NB4 (cell line): ENCODE results near the gene ELP2.
"Not testable (repeated sequence)": the region's sequence is repeated elsewhere in the genome, so short reads cannot be mapped to it uniquely, and the experiment has no call there.

Source experiments
- DNase-seq: peaks from one replicate; pipeline ENCODE4 v3.0.0; 2010; ENCODE audit warnings: low read depth
- H3K4me3 ChIP-seq: one replicate; pipeline ENCODE4 v1.5.1; 2011; ENCODE audit warnings: mild to moderate bottlenecking, low read depth, low read length, moderate library complexity
- MYC ChIP-seq: IDR thresholded peaks from 2 replicates; pipeline ENCODE4 v1.6.1; 2011; ENCODE audit warnings: low read depth, low read length
- POLR2A ChIP-seq: IDR thresholded peaks from 2 replicates; pipeline ENCODE4 v1.6.1; 2011; ENCODE audit warnings: mild to moderate bottlenecking; ENCODE audit not compliant: insufficient read length; ENCODE audit errors: extremely low read depth
- TF ChIP-seq, protein P1 (sequence below): IDR thresholded peaks from 2 replicates; pipeline ENCODE4 v1.6.1; 2011; ENCODE audit warnings: low read depth, low read length
- TF ChIP-seq, protein P2 (sequence below): IDR thresholded peaks from one replicate; pipeline ENCODE4 v1.5.1; 2012; ENCODE audit warnings: low read depth, low read length

ELP2 gene, protein sequence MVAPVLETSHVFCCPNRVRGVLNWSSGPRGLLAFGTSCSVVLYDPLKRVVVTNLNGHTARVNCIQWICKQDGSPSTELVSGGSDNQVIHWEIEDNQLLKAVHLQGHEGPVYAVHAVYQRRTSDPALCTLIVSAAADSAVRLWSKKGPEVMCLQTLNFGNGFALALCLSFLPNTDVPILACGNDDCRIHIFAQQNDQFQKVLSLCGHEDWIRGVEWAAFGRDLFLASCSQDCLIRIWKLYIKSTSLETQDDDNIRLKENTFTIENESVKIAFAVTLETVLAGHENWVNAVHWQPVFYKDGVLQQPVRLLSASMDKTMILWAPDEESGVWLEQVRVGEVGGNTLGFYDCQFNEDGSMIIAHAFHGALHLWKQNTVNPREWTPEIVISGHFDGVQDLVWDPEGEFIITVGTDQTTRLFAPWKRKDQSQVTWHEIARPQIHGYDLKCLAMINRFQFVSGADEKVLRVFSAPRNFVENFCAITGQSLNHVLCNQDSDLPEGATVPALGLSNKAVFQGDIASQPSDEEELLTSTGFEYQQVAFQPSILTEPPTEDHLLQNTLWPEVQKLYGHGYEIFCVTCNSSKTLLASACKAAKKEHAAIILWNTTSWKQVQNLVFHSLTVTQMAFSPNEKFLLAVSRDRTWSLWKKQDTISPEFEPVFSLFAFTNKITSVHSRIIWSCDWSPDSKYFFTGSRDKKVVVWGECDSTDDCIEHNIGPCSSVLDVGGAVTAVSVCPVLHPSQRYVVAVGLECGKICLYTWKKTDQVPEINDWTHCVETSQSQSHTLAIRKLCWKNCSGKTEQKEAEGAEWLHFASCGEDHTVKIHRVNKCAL

DNA sequence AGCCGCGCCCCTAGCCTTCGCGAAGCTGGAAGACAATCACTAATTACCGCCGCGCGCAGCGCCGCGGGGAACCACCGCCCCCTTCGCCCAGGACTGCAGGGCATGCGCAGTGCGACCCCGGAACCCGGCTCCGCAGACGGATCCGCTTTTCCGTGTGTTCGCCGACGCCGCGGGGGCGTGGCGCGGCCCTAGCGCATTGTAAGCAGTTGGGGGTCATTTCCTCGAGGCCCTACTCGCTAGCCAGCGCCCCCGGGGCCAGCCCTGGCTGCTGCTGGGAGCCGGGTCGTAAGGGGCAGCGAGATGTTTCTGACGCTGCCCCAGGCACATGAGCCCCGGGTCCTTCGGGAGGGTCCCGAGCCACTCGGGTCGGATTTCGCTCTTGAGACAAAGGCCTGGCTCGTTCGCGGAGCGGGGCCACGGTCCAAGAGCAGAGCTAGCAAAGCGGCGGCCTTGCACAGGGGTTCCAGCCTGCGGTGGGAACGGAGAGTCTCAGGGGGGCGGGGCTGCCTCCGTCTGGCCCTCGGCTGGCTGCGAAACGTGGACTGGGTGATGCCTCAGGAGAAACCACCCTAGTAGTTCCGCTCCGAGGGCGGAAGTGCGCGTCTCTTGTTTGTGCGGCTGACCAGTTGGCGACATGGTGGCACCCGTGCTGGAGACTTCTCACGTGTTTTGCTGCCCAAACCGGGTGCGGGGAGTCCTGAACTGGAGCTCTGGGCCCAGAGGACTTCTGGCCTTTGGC, at the start of gene ELP2, which contains the start of gene SLC39A6:
TSS of gene ELP2 (plus strand) at position 600 of the 739 bp plus-strand sequence. CDS start at position 635, 35 bp downstream.
TSS of gene SLC39A6 (minus strand) at position 41 of the 739 bp plus-strand sequence. CDS start 2,333 bp downstream, outside the sequence.
- DNase-seq: peak; percentile 96
- TF ChIP-seq POLR2A (peak; percentile 77), MYC (peak; percentile 66; the same call in 1 of the 2 replicates)
- TF ChIP-seq, protein P1, sequence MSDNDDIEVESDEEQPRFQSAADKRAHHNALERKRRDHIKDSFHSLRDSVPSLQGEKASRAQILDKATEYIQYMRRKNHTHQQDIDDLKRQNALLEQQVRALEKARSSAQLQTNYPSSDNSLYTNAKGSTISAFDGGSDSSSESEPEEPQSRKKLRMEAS: peak; percentile 89
- TF ChIP-seq, protein P2, sequence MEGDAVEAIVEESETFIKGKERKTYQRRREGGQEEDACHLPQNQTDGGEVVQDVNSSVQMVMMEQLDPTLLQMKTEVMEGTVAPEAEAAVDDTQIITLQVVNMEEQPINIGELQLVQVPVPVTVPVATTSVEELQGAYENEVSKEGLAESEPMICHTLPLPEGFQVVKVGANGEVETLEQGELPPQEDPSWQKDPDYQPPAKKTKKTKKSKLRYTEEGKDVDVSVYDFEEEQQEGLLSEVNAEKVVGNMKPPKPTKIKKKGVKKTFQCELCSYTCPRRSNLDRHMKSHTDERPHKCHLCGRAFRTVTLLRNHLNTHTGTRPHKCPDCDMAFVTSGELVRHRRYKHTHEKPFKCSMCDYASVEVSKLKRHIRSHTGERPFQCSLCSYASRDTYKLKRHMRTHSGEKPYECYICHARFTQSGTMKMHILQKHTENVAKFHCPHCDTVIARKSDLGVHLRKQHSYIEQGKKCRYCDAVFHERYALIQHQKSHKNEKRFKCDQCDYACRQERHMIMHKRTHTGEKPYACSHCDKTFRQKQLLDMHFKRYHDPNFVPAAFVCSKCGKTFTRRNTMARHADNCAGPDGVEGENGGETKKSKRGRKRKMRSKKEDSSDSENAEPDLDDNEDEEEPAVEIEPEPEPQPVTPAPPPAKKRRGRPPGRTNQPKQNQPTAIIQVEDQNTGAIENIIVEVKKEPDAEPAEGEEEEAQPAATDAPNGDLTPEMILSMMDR: no peak
- H3K4me3 ChIP-seq: peak within 1 kb of the TSS; percentile 86

DNA sequence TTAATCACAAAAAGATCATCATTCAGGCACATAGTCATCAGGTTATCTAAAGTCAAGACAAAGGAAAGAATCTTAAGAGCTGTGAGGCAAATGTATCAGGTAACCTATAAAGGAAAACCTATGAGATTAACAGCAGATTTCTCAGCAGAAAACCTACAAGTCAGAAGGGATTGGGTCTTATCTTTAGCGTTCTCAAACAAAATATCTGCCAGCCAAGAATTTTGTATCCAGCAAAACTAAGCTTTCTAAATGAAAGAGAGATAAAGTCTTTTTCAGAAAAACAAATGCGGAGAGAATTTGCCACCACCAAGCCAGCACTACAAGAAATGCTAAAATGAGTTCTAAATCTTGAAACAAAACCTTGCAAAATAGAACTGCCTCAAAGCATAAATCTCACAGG, 48.6 kb upstream of the ELP2 start:
- not testable (repeated sequence) for H3K4me3 ChIP-seq, DNase-seq

DNA sequence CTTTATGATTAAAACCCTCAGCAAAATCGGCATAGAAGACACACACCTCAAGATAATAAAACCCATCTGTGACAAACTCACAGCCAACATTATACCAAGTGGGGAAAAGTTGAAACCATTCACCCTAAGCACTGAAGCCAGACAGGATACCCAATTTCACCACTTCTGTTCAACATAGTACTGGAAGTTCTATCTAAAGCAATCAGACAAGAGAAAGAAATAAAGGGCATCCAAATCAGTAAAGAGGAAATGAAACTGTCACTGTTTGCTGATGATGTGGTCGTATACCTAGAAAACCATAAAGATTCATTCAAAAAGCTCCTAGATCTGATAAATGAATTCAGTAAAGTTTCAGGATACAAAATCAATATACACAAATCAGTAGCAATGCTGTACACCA, 46.0 kb upstream of the ELP2 start:
- TF ChIP-seq MYC: no peak
- TF ChIP-seq, protein P1: no peak
- TF ChIP-seq, protein P2: no peak
- no peak for TF ChIP-seq POLR2A
- H3K4me3 ChIP-seq: no peak overlapping the region
- no peak for DNase-seq

DNA sequence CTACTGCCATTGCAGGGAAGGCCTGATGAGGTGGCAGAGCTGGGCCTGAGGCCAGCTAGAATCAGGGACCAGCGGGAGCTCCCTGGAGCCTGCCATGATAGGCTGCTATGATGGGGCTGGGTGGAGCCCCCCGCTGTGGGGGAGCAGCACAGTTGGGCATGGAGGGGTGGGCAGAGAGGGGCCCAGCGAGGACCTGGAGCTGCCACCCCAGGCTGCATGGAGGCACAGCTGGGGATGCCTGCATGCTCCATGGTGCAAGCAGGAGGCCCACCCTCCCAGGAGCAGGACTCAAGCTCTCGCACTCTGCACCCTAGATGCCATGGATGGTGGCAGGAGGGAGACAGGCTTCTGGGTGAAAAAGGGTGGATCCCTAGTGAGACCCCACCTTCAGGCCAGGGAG, 44.5 kb upstream of the ELP2 start:
- no peak overlapping the region for H3K4me3 ChIP-seq
- DNase-seq: no peak
- TF ChIP-seq, protein P1: no peak
- TF ChIP-seq POLR2A (no peak), MYC (no peak)
- TF ChIP-seq, protein P2: no peak

DNA sequence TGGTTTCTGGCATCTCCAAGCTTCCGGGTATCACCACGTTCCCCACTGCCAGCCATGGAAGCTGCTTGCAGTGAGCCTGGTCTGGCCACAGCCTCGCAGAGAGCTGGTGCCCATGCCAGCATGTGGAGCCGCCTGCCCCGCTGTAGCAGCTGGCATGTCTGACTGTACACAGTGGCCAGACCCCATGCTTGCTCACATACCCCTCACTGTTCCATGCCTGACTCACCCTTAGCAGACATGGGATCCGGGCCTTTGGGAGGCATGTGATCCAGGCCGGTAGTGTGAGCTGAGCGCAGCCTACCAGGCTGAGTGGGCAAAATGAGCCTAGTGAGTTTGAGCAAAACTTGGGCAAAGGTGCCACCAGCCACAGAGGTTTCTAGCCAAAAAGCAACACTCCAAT, 43.5 kb upstream of the ELP2 start:
- TF ChIP-seq POLR2A (no peak), MYC (no peak)
- TF ChIP-seq, protein P2: no peak
- TF ChIP-seq, protein P1: no peak
- DNase-seq: no peak
- H3K4me3 ChIP-seq: no peak overlapping the region

DNA sequence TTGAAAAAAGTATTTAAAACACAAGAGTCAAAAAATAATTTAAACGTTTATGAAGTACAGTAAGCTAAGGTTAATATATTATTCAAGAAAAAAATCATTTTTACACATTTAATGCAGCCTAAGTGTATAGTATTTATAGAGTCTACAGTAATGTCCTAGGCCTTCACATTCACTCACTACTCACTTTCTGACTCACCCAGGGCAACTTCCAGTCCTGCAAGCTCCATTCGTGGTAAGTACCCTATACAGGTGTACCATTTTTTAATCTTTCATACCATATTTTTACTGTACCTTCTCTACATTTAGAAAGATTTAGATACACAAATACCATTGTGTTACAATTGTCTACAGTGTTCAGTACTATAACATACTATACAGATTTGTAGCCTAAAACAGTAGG, 41.4 kb upstream of the ELP2 start:
- TF ChIP-seq, protein P1: no peak
- no peak for TF ChIP-seq POLR2A
- TF ChIP-seq, protein P2: no peak
- TF ChIP-seq MYC: no peak
- DNase-seq: no peak
- H3K4me3 ChIP-seq: no peak overlapping the region
